ENCODE data around the gene TGFBRAP1. TPM values are rescaled to one million over a fixed set of nuclear protein-coding genes. Genes with fewer than 3 reads are reported as not detected.

The TGFBRAP1 gene
- total RNA-seq, 2 donors from 2014 or later, result 15.5 to 17.4 TPM

DNA sequence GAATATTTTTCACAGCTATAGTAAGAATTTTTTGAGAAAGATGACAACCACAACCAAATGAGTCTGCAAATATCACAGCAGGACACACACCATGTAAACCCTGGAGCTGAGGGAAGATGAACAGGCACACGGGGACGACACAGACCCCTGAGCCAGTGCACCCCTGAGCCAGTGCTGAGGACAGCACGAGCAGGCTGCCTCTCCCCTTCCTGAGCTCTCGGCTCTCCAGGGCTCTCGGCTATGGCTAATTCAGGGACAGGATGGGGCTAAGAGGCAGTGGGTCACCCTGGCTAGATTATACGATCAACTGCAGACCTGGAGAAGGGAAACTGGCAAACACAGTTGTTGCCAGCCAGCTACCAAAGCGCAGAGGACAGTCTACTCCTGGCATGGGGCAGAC, 41.4 kb downstream of the TGFBRAP1 start:
- Histone ChIP-seq H3K4me3 (ENCODE audit: low read length) (no peak overlapping the region), H3K4me1 (ENCODE audit: control insufficient read depth, insufficient read depth, low read length) (no peaks in the 10 kb centered on the region), H3K36me3 (ENCODE audit: control insufficient read depth, insufficient read depth, low read length) (peaks cover 36% of the 10 kb centered on the region), H3K27ac (ENCODE audit: low read depth, low read length) (no peak overlapping the region), H3K9ac (ENCODE audit: extremely low read depth, low read length, poor library complexity, severe bottlenecking) (no peak overlapping the region), H3K9me3 (ENCODE audit: control insufficient read depth, low read length) (no peaks in the 10 kb centered on the region), H3K27me3 (ENCODE audit: control insufficient read depth, insufficient read depth, low read length, poor library complexity, severe bottlenecking) (no peaks in the 10 kb centered on the region)
- no peak for TF ChIP-seq CTCF (conservative IDR thresholded peaks at IDR 0.05)
- no peaks in the 10 kb centered on the region for H3K9me3 Mint-ChIP-seq
- H3K4me1 Mint-ChIP-seq, result no peaks in the 10 kb centered on the region
- H3K27me3 Mint-ChIP-seq (ENCODE audit: insufficient read depth), result no peaks in the 10 kb centered on the region
- 91 to 100% methylated on average over 3 to 7 of the region's 7 CpGs for WGBS, 2 experiments (ENCODE audit: insufficient coverage in 1 of 2, insufficient read length in 1 of 2)
- H3K36me3 Mint-ChIP-seq (ENCODE audit: low read depth), result peaks cover 29% of the 10 kb centered on the region
- DNase-seq, result no peak
- no peak overlapping the region for H3K4me3 Mint-ChIP-seq
- H3K27ac Mint-ChIP-seq, result no peak overlapping the region

- Histone ChIP-seq H3K27me3 (ENCODE audit: control insufficient read depth, insufficient read depth, low read length, poor library complexity, severe bottlenecking) (no peaks in the 10 kb centered on the region), H3K36me3 (ENCODE audit: control insufficient read depth, insufficient read depth, low read length) (peaks cover 40% of the 10 kb centered on the region), H3K27ac (ENCODE audit: low read depth, low read length) (no peak overlapping the region), H3K4me3 (ENCODE audit: low read length) (no peak overlapping the region), H3K9ac (ENCODE audit: extremely low read depth, low read length, poor library complexity, severe bottlenecking) (no peak overlapping the region), H3K4me1 (ENCODE audit: control insufficient read depth, insufficient read depth, low read length) (no peaks in the 10 kb centered on the region), H3K9me3 (ENCODE audit: control insufficient read depth, low read length) (no peaks in the 10 kb centered on the region)
- no peak overlapping the region for H3K4me3 Mint-ChIP-seq
- peak; percentile 79 for DNase-seq
- no peaks in the 10 kb centered on the region for H3K27me3 Mint-ChIP-seq (ENCODE audit: insufficient read depth)
- H3K4me1 Mint-ChIP-seq, result no peaks in the 10 kb centered on the region
- peak; percentile 81 for TF ChIP-seq CTCF (conservative IDR thresholded peaks at IDR 0.05)
- H3K9me3 Mint-ChIP-seq, result no peaks in the 10 kb centered on the region
- H3K27ac Mint-ChIP-seq, result no peak overlapping the region
- 64 to 71% methylated on average over 3 to 5 of the region's 5 CpGs for WGBS, 2 experiments (ENCODE audit: insufficient coverage in 1 of 2, insufficient read length in 1 of 2)
- peaks cover 30% of the 10 kb centered on the region for H3K36me3 Mint-ChIP-seq (ENCODE audit: low read depth)
These were observed 41.8 kb downstream of the TGFBRAP1 start for GRCh38 chr2:105287692-105288091.

DNA sequence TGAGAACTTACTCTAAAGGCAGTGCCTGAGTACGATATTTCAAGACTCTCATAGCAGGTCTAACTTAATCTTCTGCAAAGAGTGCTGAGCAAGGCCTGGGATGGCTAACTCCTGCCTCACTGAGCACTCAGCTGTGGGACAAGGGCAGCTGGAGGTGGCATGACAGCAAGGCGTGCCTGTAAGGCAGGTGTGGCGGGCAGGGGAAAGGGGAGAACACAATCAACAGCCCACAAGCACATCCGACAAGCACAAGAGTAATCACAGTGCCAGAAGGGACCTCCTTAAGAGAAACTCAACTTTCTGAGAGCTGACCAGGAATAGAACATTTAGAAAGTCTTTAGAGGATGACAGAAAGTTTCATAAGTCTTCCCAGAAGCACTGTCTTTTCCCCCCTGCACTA, 46.0 kb downstream of the TGFBRAP1 start:
- Mint-ChIP-seq H3K4me1 (no peaks in the 10 kb centered on the region), H3K36me3 (ENCODE audit: low read depth) (peaks cover 31% of the 10 kb centered on the region), H3K9me3 (no peaks in the 10 kb centered on the region), H3K4me3 (no peak overlapping the region), H3K27me3 (ENCODE audit: insufficient read depth) (no peaks in the 10 kb centered on the region), H3K27ac (peak overlapping the region; percentile 49)
- no peaks in the 10 kb centered on the region for H3K27me3 ChIP-seq (ENCODE audit: control insufficient read depth, insufficient read depth, low read length, poor library complexity, severe bottlenecking)
- no peak overlapping the region for H3K27ac ChIP-seq (ENCODE audit: low read depth, low read length)
- H3K9me3 ChIP-seq (ENCODE audit: control insufficient read depth, low read length), result no peaks in the 10 kb centered on the region
- 95 to 100% methylated on average over 1 to 4 of the region's 4 CpGs for WGBS, 2 experiments (ENCODE audit: insufficient coverage in 1 of 2, insufficient read length in 1 of 2)
- no peak overlapping the region for H3K9ac ChIP-seq (ENCODE audit: extremely low read depth, low read length, poor library complexity, severe bottlenecking)
- no peak for DNase-seq
- H3K4me1 ChIP-seq (ENCODE audit: control insufficient read depth, insufficient read depth, low read length), result no peaks in the 10 kb centered on the region
- H3K4me3 ChIP-seq (ENCODE audit: low read length), result no peak overlapping the region
- H3K36me3 ChIP-seq (ENCODE audit: control insufficient read depth, insufficient read depth, low read length), result peaks cover 30% of the 10 kb centered on the region
- TF ChIP-seq CTCF (conservative IDR thresholded peaks at IDR 0.05), result no peak
